Inflammatory macrophage (primary cell): Measurements from ENCODE around the gene HPN.
"Not testable (repeated sequence)": the region's sequence is repeated elsewhere in the genome, so short reads cannot be mapped to it uniquely, and the experiment has no call there.

Experiments used
- DNase-seq, 2 donors: peaks; one replicate each; pipeline ENCODE4 v3.0.0-alpha.2; 2020 to 2022
- total RNA-seq, 18 experiments: gene quantifications; one replicate each; lab custom pipeline; 2026; ENCODE audit warnings: mixed read lengths in 6 of 18, inconsistent platforms in 2 of 18; lab: John Stamatoyannopoulos, UW

HPN gene
- total RNA-seq, result 0 to 11.1 (median 0.16) reads per million in 18 experiments

DNA sequence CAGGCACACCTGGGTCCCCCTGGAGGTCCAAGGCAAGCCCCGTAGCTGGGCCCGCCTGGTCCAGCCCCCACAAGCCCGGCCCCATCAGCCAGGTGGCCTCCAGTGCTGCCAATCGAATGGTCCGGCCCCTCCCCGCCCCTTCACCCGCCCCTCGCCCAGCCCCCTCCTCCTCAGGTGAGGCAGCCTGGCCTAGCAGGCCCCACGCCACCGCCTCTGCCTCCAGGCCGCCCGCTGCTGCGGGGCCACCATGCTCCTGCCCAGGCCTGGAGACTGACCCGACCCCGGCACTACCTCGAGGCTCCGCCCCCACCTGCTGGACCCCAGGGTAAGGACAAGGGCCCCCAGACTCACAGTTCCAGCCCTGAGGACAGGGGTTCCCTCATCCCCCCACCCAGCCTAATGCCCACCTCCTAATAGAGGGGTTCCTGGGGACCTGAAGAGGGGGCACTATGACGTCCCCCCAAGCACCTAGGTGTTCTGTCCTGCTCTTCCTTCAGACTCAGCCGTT, at the start of gene HPN:
TSS of gene HPN (plus strand) at position 174 of the 508 bp plus-strand sequence. CDS start 786 bp downstream, outside the sequence.
- no peak for DNase-seq

DNA sequence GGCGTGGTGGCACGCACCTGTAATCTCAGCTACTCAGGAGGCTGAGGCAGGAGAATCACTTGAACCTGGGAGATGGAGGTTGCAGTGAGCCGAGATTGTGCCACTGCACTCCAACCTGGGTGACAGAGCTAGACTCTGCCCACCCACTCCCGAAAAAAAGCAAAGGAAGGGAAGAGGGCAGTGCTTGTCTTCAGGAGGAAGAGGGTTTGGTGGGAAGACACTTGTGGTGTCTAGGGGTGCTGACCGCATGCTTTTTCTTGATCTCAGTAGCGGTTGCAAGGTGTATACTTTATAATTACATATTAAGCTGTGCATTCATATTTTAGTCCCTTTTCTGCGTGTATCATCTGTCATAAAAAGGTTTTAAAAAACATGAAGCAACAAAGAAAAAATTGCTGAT, 48.9 kb upstream of the HPN start:
- DNase-seq, result not testable (repeated sequence)

DNA sequence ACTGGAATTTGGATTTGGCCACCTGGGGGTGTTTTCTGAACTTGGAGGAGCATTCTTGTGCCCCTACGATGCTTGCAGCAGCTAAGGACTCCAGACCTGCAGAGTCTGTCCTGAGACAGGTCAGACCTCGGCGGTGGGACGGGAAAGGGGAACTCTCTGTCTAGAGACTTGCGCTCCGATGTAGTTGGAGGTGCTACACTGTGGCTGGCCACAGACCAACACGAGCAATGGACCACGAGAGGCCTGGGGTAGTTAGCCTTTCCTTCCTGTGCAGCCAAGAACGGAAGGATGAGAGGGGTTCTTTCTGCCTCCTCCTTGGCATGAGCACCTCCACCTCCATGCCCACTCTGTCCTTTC, 47.3 kb upstream of the HPN start:
- DNase-seq, result no peak

DNA sequence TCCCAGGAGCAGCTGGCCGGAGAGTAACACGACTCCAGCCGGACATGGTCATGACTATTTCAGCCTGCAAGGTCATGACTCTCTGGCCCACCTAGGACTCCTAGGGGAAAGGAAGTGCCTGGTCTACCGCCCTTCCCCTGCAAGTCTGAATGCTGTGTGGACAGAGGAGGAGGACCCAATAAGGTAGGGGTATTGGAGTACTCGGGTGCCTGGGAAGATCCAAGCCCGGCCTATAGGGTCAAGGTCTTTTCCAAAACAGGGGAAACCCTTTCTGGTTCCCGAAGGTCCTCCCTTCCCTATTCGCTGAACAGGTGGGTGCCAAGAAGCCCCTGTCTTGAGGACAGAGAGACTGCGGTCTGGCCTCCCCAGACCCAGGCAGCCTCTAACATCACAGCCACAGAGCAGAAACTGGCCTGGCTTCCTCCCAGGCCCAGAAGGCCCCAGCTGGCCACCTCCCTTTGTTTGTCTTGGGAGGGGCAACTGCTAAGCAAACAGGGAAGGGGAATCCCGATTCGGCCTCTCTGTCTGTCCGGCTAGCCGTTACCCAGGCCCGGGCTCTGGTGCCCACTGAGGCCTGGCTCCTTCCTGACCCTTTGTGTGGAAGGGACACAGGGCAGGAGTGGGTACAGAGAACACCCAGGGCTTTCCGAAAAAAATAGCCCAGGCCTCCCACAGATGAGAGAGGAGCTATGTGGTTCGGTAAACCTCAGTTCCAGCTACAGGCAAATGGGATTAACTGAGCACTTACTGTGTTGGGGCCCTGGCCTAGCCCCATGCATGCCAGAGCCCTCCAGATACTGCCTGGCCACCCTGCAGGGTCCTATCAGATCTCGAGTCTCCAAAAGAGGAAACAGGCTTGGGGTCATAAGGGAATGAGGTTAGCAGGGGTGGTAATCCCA, 46.6 kb upstream of the HPN start:
- DNase-seq, result peak in 1 of 2 donors; percentile 13

DNA sequence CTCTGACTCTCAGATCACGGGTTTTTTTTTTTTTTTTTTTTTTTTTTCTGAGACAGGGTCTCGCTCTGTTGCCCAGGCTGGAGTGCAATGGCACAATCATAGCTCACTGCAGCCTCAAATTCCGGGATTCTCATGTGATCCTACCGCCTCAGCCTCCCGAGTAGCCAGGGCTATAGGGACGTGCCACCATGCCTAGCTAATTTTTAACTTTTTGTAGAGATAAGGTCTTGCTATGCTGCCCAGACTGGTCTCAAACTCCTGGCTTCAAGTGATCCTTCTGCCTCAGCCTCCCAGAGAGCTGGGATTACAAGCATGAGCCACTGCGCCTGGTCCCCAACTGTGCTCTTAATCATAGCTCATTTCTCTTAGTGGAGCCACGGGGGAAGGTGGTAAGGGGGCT, 46.0 kb upstream of the HPN start:
- DNase-seq, result no peak

DNA sequence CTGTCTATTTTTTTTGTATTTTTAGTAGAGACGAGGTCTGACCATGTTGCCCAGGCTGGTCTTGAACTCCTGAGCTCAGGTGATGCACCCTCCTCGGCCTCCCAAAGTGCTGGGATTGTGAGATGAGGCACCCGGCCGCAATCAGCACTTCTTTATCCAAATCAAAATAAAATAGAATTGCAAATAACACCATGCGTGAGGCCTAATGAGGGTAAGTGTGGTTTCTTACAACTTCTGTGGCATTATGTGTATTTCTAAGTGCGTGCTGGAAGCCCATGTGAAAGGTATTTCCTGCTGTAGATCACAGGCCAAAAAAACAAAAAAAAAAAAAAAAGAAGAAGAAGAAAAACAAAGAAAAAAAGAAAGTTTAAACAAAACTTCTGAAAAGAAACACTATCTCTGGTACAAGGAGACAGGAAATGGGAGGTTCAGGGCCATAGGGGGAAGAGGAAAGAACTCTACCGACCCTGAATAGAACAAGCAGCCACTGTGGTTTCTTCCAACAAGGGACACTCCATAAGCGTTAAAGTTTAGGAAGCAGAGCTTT, 44.4 kb upstream of the HPN start:
- peak in 1 of 2 donors; percentile 8 for DNase-seq

DNA sequence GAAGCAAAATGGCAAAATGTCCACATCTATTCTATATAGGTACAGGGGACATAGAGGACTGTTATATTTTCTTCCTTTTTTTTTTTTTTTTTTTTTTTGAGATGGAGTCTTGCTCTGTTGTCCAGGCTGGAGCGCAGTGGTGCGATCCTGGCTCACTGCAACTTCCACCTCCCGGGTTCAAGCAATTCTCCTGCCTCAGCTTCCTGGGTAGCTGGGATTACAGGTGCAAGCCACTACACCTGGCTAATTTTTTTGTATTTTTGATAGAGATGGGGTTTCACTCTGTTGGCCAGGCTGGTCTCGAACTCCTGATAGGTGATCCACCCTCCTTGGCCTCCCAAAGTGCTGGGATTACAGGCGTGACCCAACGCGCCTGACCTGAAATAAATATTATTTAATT, 43.3 kb upstream of the HPN start:
- DNase-seq, result not testable (repeated sequence)

DNA sequence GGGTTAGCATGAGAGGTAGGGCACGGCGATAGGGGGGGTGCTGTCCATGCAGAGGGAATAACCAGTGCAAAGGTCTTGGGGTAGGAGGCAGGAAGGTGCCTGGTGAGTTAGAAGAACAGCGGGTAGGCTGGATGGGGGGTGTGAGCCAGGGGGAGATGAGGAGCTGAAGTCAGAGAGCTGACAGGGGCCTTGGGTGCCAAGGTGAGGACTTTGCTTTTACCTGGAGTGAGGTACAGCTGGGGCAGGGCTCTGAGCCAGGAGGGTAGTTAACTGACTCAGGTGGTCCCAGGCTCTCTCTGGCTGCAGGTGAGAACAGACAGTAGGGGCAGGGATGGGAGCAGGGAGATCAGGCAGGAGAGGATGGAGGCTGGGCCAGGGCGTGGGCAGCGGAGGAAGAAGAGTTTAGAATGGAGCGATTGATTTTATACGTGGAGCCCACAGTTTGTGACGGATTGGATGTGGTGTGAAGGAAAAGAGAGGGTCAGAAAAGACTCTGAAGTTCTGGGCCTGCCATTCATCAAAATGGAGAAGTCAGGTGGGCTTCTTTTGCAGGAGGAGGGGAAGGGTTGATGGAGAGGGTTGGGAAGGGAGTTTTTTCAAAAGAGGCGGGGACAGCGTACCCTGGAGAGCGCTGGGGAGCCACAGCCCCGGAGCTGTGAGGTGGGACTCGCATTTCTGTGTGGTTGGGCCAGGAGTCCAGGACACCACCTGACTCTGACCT, 42.6 kb upstream of the HPN start:
- no peak for DNase-seq

DNA sequence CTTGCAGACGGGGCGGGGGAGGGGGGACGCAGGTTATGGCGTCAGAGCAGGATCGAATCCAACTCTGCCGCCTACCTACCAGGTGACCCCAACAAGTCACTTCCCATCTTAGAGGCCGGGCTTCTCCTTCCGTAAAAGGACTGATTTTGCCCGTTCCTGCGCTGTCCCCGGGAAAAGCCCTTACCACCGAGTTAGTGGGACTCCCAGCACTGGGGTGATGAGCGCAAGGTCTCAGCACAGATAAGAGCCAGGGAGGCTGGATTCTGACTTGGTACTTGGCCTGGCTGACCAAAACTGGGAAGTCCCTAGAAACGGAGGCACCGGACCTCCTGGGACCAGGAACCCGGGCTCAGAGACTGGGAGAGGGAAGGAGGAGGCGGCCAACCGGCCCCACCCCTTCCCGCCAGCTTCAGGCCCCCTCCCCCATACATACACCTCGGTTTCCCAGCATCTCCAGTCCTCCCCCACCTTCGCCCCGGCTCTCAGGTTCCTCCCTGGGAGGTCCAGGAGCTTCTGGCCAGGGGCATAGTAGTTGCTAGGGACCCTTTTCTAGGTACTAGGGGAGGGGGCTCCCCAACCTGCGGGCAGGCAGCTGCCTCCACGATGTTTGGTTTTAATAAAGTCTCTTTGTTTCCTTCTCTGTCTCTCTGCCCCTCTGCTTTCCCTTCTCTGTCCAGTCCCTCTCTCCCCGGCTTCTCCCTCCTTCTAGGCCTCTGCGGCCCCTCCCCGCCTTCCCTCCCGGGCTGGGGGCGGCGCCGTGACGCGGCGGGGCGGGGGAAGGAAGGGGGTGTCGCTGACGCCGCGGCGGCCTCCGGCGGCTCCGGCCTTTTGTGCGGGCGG, 41.8 kb upstream of the HPN start, which contains the start of gene GRAMD1A:
TSS of gene GRAMD1A (plus strand) at position 826 of the 840 bp plus-strand sequence. CDS start 156 bp downstream, outside the sequence.
- DNase-seq, result peak; percentile 78 to 83

DNA sequence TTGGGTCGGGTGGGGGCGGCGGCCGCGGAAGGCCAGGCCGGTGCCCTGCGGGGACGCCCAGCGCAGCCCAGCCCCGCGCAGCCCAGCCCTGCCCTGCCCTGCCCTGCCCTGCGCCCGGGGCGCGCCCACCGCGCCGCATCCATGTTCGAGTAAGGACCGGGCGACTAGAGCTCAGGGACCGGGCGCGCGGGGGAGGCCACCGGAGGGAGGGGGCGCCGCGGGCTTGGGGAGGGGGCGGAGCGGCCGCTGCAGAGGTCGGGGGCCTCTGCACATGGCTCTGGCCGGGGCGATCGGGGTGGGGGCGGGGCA, 41.2 kb upstream of the HPN start:
- DNase-seq, result no peak

DNA sequence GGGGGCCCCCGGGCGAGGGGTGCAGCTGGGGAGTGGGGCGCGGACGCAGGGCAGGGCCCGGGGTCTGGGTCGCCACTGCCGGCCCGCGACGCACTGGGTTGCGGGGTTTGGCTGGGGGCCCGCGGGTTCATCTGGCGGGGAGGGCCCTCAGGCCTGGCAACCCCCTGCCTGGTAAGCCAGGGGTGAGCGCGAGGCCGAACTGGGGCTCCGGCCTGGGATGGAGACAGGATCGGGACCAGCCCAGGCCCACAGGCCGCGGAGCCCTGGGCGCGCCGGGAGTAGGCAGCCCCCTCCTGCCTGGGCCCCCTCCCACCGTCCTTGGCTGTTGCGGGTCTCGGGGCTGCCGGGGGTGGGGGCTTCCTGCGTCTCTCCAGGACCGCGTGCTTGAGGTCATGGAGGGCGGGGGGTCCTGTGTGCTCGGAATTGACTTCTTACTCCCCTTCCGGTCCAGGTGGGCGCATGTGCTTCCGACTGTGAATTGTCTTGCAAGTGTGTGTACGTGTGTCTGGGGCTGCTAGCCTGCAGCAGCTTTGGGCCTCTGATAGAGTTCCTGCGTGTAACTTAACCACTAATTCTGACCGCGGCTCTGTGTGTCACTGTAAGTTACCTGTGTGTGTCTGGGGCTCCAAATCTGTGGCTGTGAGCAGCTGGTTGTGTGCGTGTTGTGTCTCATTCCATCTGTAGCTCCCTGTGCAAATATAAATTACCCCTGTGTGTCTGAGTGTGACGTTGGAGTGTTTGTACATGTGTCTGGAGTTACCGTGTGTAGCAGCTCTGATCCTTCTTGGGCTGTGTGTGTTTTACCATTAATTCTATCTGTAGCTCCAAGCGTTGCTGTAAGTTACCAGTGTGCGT, 40.6 kb upstream of the HPN start:
- peak in 1 of 2 donors; percentile 23 for DNase-seq

DNA sequence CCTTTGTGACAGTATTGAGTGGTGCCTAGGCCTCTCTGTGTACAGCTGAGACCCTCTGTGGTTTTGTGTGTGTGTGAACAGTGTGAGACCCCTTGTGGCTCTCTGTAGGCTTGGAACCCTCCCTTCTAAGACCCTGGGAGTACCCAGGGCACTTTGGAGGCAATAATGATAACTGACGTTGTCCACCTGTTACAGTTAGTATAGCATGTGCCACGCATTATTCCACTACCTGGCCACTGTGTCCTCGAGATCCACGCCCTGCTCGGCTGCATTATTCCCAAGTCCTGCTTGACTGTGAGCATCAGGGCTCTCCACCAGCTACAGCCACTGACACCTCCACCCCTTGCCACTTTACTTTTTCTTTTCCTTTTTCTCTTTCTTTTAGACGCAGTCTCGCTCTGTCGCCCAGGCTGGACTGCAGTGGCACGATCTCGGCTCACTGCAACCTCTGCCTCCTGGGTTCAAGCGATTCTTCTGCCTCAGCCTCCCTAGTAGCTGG, 39.4 kb upstream of the HPN start:
- no peak for DNase-seq

DNA sequence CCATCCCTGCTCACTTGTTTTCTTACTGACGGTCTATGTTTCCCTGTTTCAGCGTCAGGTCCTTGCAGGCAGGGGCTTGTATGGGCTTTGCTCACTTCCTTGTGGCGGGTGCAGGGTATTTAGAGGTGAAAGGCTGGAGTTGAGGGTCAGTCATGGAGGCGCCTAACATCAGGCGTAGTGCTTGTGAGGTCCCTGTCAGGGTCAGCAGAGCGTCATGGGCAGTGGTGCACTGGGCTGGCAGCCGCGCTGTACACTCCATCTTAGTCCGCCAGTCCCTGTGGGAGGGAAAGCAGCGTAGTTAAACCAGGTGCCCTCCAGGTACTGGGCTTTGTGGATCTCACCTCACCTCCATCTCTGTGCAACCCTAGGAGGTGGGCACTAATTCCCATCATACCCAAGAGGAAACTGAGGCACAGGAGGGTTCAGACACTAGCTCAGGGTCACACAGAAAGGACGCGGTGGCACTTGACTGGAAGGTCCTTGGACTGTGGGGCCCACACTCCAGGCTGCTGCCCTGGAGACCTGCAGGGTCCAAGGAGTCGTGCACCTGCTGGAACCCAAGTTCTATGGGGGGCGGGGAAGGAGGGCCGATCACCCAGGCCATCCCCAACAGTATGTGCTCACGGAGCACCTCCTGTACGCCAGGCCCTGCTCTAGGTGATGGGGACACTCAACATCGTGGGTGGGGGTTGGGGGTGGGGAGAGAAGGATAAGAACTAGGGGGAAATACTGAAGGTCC, 36.8 kb upstream of the HPN start:
- no peak for DNase-seq

DNA sequence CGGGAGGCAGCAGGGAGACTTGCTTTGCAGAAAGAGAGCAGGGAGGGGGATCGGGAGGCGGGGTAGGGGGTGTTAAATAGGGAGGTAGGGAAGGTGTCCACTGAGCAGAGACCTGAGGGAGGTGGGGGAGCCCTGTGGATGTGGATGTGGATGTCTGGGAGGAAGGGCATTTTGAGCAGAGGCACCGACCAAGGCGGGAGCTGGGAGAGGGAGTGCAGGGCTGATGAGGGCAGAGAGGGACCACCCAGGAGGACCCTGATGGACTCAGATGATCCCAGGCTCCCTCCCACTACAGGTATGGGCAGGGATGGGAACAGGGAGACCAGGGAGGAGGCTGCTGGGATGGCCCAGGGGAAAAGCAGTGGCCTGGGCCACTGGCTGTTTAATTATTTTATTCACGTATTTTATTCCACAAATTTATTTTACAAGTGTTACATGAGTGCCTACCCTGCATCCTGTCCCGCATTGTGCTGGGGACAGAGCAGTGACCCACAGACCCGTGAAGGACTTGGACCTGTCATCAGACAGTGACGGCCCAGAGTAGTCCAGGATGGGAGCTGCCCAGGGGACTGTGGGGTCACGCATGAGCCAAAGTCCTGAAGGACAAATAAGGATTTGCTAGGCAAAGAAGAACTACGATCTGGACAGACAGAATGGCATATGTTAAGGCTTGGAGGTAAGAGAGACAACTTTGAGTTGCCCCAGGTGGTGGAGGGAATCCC, 36.1 kb upstream of the HPN start:
- no peak for DNase-seq

DNA sequence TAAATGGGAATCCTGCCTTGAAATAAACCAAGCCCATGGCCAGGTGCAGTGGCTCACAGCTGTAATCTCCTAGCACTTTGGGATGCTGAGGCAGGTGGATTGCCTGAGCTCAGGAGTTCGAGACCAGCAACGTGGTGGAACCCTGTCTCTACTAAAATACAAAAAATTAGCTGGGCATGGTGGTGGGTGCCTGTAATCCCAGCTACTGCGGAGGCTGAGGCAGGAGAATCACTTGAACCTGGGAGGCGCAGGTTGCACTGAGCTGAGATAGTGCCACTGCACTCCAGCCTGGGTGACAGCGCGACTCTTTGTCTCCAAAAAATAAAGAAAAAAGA, 35.5 kb upstream of the HPN start:
- DNase-seq, result not testable (repeated sequence)

DNA sequence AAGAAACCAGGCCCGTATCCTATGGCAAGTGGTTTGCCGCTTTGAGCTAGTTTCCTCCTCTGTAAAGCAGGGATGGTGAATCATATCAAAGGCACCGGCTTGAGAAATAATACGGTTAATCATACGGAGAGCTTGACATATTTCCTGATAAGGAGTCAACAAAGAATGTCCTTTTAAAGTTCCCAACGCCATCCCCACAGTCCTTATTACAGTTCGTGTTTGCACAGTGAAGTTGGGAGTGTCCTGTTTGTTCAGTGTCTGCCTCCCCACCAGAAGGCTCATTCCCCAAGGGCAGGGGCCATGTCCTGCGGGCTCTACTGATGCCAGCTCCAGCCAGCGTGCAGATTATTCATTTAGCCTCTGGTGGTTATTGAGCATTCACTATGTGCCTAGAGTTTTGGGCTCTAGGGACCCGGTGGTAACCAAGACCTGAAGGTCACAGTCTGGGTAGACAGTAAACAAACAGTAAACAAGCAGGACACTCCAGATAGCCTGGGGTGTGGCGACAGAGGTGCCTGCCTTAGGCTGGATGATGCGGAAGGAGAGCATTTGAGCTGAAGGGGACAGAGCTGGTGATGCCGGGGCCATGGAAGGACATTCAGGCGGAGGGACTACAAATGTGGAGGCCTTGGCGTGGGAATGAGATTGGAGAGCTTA, 35.1 kb upstream of the HPN start:
- DNase-seq, result no peak

DNA sequence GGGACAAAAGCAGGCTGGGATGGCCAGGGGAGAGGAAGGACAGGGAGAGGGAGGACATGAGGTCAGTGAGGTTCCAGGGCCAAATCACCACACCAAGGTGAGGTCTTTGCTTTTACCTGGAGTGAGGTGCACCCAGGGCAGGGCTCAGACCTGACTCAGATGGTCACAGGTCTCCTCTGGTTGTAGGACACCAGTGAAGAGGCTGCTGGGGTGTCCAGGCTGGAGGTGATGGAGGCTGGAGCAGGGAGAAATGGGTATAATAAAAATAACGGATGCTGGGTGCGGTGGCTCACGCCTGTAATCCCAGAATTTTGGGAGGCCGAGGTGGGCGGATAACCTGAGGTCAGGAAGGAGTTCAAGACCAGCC, 34.5 kb upstream of the HPN start:
- no peak for DNase-seq

DNA sequence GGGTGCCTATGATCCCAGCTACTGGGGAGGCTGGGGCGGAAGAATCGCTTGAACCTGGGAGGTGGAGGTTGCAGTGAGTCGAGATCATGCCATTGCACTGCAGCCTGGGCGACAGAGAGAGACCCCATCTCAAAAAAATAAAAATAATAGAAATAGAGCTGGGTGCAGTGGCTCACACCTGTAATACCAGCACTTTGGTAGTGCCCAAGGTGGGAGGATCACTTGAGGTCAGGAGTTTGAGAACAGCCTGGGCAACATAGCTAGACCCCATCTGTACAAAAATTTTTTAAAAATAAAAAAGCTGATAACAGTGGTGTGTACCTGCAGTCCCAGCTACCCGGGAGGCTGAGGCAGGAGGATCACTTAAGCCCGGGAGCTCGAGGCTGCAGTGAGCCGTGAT, 34.1 kb upstream of the HPN start:
- not testable (repeated sequence) for DNase-seq

DNA sequence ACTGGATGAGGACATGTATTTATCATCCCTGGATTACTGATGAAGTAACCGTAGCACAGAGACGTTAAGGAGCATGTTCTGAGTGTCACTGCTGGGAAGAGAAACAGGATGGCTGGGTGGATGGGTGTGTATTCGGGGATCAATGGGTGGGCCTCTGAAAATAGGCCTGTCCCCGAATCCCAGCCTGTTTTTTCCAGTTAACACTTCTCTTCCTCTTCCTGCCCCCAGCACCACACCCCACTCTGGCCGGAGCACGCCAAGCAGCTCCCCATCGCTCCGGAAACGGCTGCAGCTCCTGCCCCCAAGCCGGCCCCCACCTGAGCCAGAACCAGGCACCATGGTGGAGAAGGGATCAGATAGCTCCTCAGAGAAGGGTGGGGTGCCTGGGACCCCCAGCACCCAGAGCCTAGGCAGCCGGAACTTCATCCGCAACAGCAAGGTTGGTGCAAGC, 32.6 kb upstream of the HPN start:
- no peak for DNase-seq
